Measurements from ENCODE around the gene ATPAF1. TPM values are rescaled to one million over a fixed set of nuclear protein-coding genes. Genes with fewer than 3 reads are reported as not detected.

The ATPAF1 gene
- total and polyA plus RNA-seq, 2 donors (not counting 1 experiment from before 2014, with no cell fraction given) = 65.6 to 72.1 TPM

- Histone ChIP-seq H4K20me1 (ENCODE audit: control insufficient read depth, extremely low read depth, insufficient read depth, low read length) (no peaks in the 10 kb centered on the region), H3K27me3 (ENCODE audit: control insufficient read depth, insufficient read depth, low read length) (no peaks in the 10 kb centered on the region), H3K4me3 (replicated peaks in 1 of 4; ENCODE audit: control extremely low read depth in 1 of 4, insufficient read depth in 1 of 4, low read depth in 3 of 4, low read length in 4 of 4) (no peak overlapping the region), H3K4me2 (ENCODE audit: extremely low read depth, insufficient read depth, low read length) (no peak overlapping the region), H3K36me3 (ENCODE audit: control insufficient read depth, insufficient read depth, low read length) (no peaks in the 10 kb centered on the region), H3K79me2 (ENCODE audit: control insufficient read depth, insufficient read depth, low read length) (no peaks in the 10 kb centered on the region), H3K9me3 (ENCODE audit: control insufficient read depth, insufficient read depth, low read depth, low read length) (no peaks in the 10 kb centered on the region), H3K4me1 (ENCODE audit: control insufficient read depth, extremely low read depth, insufficient read depth, low read length) (peaks cover 2% of the 10 kb centered on the region), H3K9ac (ENCODE audit: insufficient read depth, low read length) (no peak overlapping the region), H2AFZ (ENCODE audit: low read length) (no peak overlapping the region), H3K27ac (ENCODE audit: insufficient read depth, low read length) (no peak overlapping the region)
- DNase-seq (ENCODE audit: low read depth in 2 of 2) = no peak
- TF ChIP-seq CTCF (conservative IDR thresholded peaks at IDR 0.05 in 1 of 2, IDR thresholded peaks at IDR 0.05 in 1 of 2; ENCODE audit: low read depth in 1 of 2, low read length in 2 of 2) (no peak), EZH2 (IDR thresholded peaks at IDR 0.05; ENCODE audit: low read length, missing control alignments) (no peak)
Measured at GRCh38 chr1:46692811-46693770, 24.9 kb upstream of the ATPAF1 start.

- peaks cover 2% of the 10 kb centered on the region for H3K4me1 ChIP-seq (ENCODE audit: control insufficient read depth, extremely low read depth, insufficient read depth, low read length)
- no peak overlapping the region for H3K4me2 ChIP-seq (ENCODE audit: extremely low read depth, insufficient read depth, low read length)
- H3K9me3 ChIP-seq (ENCODE audit: control insufficient read depth, insufficient read depth, low read depth, low read length) = no peaks in the 10 kb centered on the region
- TF ChIP-seq EZH2 (IDR thresholded peaks at IDR 0.05; ENCODE audit: low read length, missing control alignments) = no peak
- TF ChIP-seq CTCF (conservative IDR thresholded peaks at IDR 0.05 in 1 of 2, IDR thresholded peaks at IDR 0.05 in 1 of 2; ENCODE audit: low read depth in 1 of 2, low read length in 2 of 2) = peak in 1 of 2 donors; percentile 19
- H4K20me1 ChIP-seq (ENCODE audit: control insufficient read depth, extremely low read depth, insufficient read depth, low read length) = no peaks in the 10 kb centered on the region
- no peak overlapping the region for H3K9ac ChIP-seq (ENCODE audit: insufficient read depth, low read length)
- H2AFZ ChIP-seq (ENCODE audit: low read length) = no peak overlapping the region
- no peak overlapping the region for H3K4me3 ChIP-seq (replicated peaks in 1 of 4; ENCODE audit: control extremely low read depth in 1 of 4, insufficient read depth in 1 of 4, low read depth in 3 of 4, low read length in 4 of 4)
- DNase-seq (ENCODE audit: low read depth in 2 of 2) = peak; percentile 12 to 30
- H3K27me3 ChIP-seq (ENCODE audit: control insufficient read depth, insufficient read depth, low read length) = no peaks in the 10 kb centered on the region
- H3K27ac ChIP-seq (ENCODE audit: insufficient read depth, low read length) = peak overlapping the region; percentile 16
- H3K79me2 ChIP-seq (ENCODE audit: control insufficient read depth, insufficient read depth, low read length) = no peaks in the 10 kb centered on the region
- H3K36me3 ChIP-seq (ENCODE audit: control insufficient read depth, insufficient read depth, low read length) = peaks cover 2% of the 10 kb centered on the region
Measured at GRCh38 chr1:46691997-46692790, 24.0 kb upstream of the ATPAF1 start.

- TF ChIP-seq CTCF (conservative IDR thresholded peaks at IDR 0.05 in 1 of 2, IDR thresholded peaks at IDR 0.05 in 1 of 2; ENCODE audit: low read depth in 1 of 2, low read length in 2 of 2) (no peak), EZH2 (IDR thresholded peaks at IDR 0.05; ENCODE audit: low read length, missing control alignments) (no peak)
- peak in 1 of 2 donors; percentile 45 for DNase-seq (ENCODE audit: low read depth in 2 of 2)
- Histone ChIP-seq H3K9me3 (ENCODE audit: control insufficient read depth, insufficient read depth, low read depth, low read length) (no peaks in the 10 kb centered on the region), H3K79me2 (ENCODE audit: control insufficient read depth, insufficient read depth, low read length) (no peaks in the 10 kb centered on the region), H3K4me3 (replicated peaks in 1 of 4; ENCODE audit: control extremely low read depth in 1 of 4, insufficient read depth in 1 of 4, low read depth in 3 of 4, low read length in 4 of 4) (no peak overlapping the region), H2AFZ (ENCODE audit: low read length) (no peak overlapping the region), H3K27ac (ENCODE audit: insufficient read depth, low read length) (no peak overlapping the region), H3K9ac (ENCODE audit: insufficient read depth, low read length) (no peak overlapping the region), H4K20me1 (ENCODE audit: control insufficient read depth, extremely low read depth, insufficient read depth, low read length) (no peaks in the 10 kb centered on the region), H3K4me2 (ENCODE audit: extremely low read depth, insufficient read depth, low read length) (no peak overlapping the region), H3K4me1 (ENCODE audit: control insufficient read depth, extremely low read depth, insufficient read depth, low read length) (peaks cover 2% of the 10 kb centered on the region), H3K27me3 (ENCODE audit: control insufficient read depth, insufficient read depth, low read length) (no peaks in the 10 kb centered on the region), H3K36me3 (ENCODE audit: control insufficient read depth, insufficient read depth, low read length) (peaks cover 2% of the 10 kb centered on the region)
Measured at GRCh38 chr1:46690931-46691421, 22.8 kb upstream of the ATPAF1 start.

All from fibroblast of lung (primary cell).